NCI-H748 (cell line): ENCODE data around the gene BEND7.

ENCODE experiments used
- DNase-seq: peaks from one replicate; lab custom pipeline; 2025; ENCODE audit not compliant: unreplicated experiment; lab: John Stamatoyannopoulos, UW

The BEND7 gene

GRCh38 chr10:13521026-13521425, 7.8 kb downstream of the BEND7 start:
- no peak for DNase-seq

GRCh38 chr10:13520194-13520593, 8.6 kb downstream of the BEND7 start:
- no peak for DNase-seq

GRCh38 chr10:13518076-13518692, 10.6 kb downstream of the BEND7 start:
- no peak for DNase-seq

GRCh38 chr10:13517675-13518074, 11.1 kb downstream of the BEND7 start:
- no peak for DNase-seq

- no peak for DNase-seq
Observed at GRCh38 chr10:13516176-13516575, 12.6 kb downstream of the BEND7 start.

GRCh38 chr10:13515467-13515866, 13.3 kb downstream of the BEND7 start:
- no peak for DNase-seq

GRCh38 chr10:13514296-13514695, 14.5 kb downstream of the BEND7 start:
- DNase-seq: no peak

GRCh38 chr10:13512564-13512963, 16.2 kb downstream of the BEND7 start:
- DNase-seq: no peak

GRCh38 chr10:13511409-13511808, 17.4 kb downstream of the BEND7 start:
- DNase-seq: no peak

- DNase-seq: no peak
Observed at GRCh38 chr10:13505052-13505680, 23.6 kb downstream of the BEND7 start.

- DNase-seq: no peak
Observed at GRCh38 chr10:13503745-13504463, 24.9 kb downstream of the BEND7 start.

GRCh38 chr10:13502380-13502779, 26.4 kb downstream of the BEND7 start:
- DNase-seq: no peak

GRCh38 chr10:13500201-13500600, 28.6 kb downstream of the BEND7 start:
- no peak for DNase-seq

- DNase-seq: no peak
Observed at GRCh38 chr10:13499150-13499549, 29.7 kb downstream of the BEND7 start.

- peak; percentile 15 for DNase-seq
Observed at GRCh38 chr10:13496931-13497330, 31.9 kb downstream of the BEND7 start.

GRCh38 chr10:13496164-13496563, 32.6 kb downstream of the BEND7 start:
- no peak for DNase-seq

GRCh38 chr10:13492493-13493180, 36.2 kb downstream of the BEND7 start:
- DNase-seq: no peak

- peak; percentile 24 for DNase-seq
Observed at GRCh38 chr10:13491747-13492360, 37.0 kb downstream of the BEND7 start.

- DNase-seq: no peak
Observed at GRCh38 chr10:13490503-13490902, 38.3 kb downstream of the BEND7 start.

- DNase-seq: no peak
Observed at GRCh38 chr10:13489035-13489599, 39.7 kb downstream of the BEND7 start.

- no peak for DNase-seq
Observed at GRCh38 chr10:13485623-13486022, 43.2 kb downstream of the BEND7 start.
